HepG2 (cell line): ENCODE measurements around the gene ANG. TPM values are rescaled to one million over a fixed set of nuclear protein-coding genes. Genes with fewer than 3 reads are reported as not detected.
A peak's percentile ranks its signal among the peaks of the same experiment; 100 is the strongest.

ENCODE experiments used
- ATAC-seq: fragments of 200-7000 bp; cut with Tn5 transposase; 3 replicates; pipeline ENCODE4 v1.9.1; 2020; ENCODE audit warnings: mild to moderate bottlenecking, moderate library complexity
- BruUV-seq: library from RNA; stranded (reverse); fragments of 400-500 nt; replicated peaks from 2 replicates; lab custom pipeline; 2021; lab: Mats Ljungman, UMichigan
- CTCF ChIA-PET: fragments of 300-600 bp; formaldehyde crosslinking; extraction: SDS; loops from one replicate; lab custom pipeline; 2021; ENCODE audit warnings: low total read pairs, inconsistent platforms, low intra/inter-chr PET ratio; lab: Yijun Ruan, JAX
- POLR2A ChIA-PET: fragments of 350-600 bp; sonication (Branson Sonifier 250); formaldehyde crosslinking; loops from one replicate; lab custom pipeline; 2020; ENCODE audit warnings: antibody characterized with exemption, inconsistent platforms; lab: Yijun Ruan, JAX
- DNase-seq: peaks from one replicate; pipeline ENCODE4 v3.0.0-alpha.2; 2015; ENCODE audit warnings: low spot score
- FAIRE-seq: peaks from 3 replicates; lab custom pipeline; 2011; peaks lifted over from hg19 to GRCh38; lab: Jason Lieb, UNC
- H2AFZ ChIP-seq: one replicate; pipeline ENCODE4 v1.6.1; 2011; ENCODE audit warnings: low read length, inconsistent platforms
- H3K27ac ChIP-seq: fragments of 300-600 bp; 3 replicates; pipeline ENCODE4 v1.8.0; 2011; ENCODE audit warnings: mixed run types, mild to moderate bottlenecking, mixed read lengths, low read length, inconsistent platforms; ENCODE audit not compliant: insufficient read depth; ENCODE audit errors: extremely low read length
- H3K27me3 ChIP-seq, 2 experiments: fragments of 200-600 bp in 1 of 2; 2 replicates in 1 of 2; 3 replicates in 1 of 2; pipeline versions ENCODE4 v1.6.0 to v1.8.0; 2011; ENCODE audit warnings: low read length in 2 of 2, mild to moderate bottlenecking in 2 of 2, moderate library complexity in 2 of 2, inconsistent platforms in 1 of 2; ENCODE audit not compliant: insufficient read depth in 2 of 2, control insufficient read depth in 1 of 2
- H3K36me3 ChIP-seq, 2 experiments: fragments of 200-600 bp in 1 of 2; replicated peaks in 1 of 2; 2 replicates in 1 of 2; 3 replicates in 1 of 2; pipeline versions ENCODE4 v1.5.1 to v1.8.0; 2011; ENCODE audit warnings: low read length in 2 of 2, inconsistent platforms in 1 of 2; ENCODE audit not compliant: insufficient read depth in 2 of 2, control insufficient read depth in 1 of 2
- H3K4me1 ChIP-seq: 2 replicates; pipeline ENCODE4 v1.5.1; 2012; ENCODE audit warnings: low read length, inconsistent platforms; ENCODE audit not compliant: insufficient read depth
- H3K4me2 ChIP-seq: 2 replicates; pipeline ENCODE4 v1.6.0; 2011; ENCODE audit warnings: low read depth, low read length, inconsistent platforms
- H3K4me3 ChIP-seq, 3 experiments: fragments of 200-600 bp in 1 of 3; sonication (generic), shearing (Covaris generic) in 1 of 3; replicated peaks in 1 of 3; 2 replicates each; pipeline ENCODE4 v1.5.1; 2011 to 2016; ENCODE audit warnings: low read length in 3 of 3, inconsistent platforms in 2 of 3, low read depth in 2 of 3, mild to moderate bottlenecking in 2 of 3, control low read depth in 1 of 3, mixed read lengths in 1 of 3; ENCODE audit not compliant: insufficient read depth in 1 of 3
- H3K79me2 ChIP-seq: one replicate; pipeline ENCODE4 v1.6.1; 2011; ENCODE audit warnings: low read length, inconsistent platforms; ENCODE audit not compliant: insufficient read depth
- H3K9ac ChIP-seq: 2 replicates; pipeline ENCODE4 v1.6.0; 2011; ENCODE audit warnings: mild to moderate bottlenecking, low read depth, low read length, inconsistent platforms; ENCODE audit not compliant: insufficient read depth
- H3K9me3 ChIP-seq: 2 replicates; pipeline ENCODE4 v1.5.1; 2012; ENCODE audit warnings: mild to moderate bottlenecking, low read length
- H4K20me1 ChIP-seq: 2 replicates; pipeline ENCODE4 v1.6.0; 2011; ENCODE audit warnings: inconsistent platforms, mild to moderate bottlenecking, low read length, moderate library complexity; ENCODE audit not compliant: insufficient read depth
- AGO1 ChIP-seq: fragments of 200-400 bp; formaldehyde crosslinking; IDR thresholded peaks from 2 replicates; pipeline ENCODE4 v1.6.1; 2017; ENCODE audit warnings: mild to moderate bottlenecking, low read depth, low read length, moderate library complexity; ENCODE audit not compliant: poor library complexity, severe bottlenecking
- BCLAF1 ChIP-seq: fragments of 450-650 bp; IDR thresholded peaks from 2 replicates; pipeline ENCODE4 v1.6.1; 2017; ENCODE audit warnings: mild to moderate bottlenecking
- DMAP1 ChIP-seq: IDR thresholded peaks from 2 replicates; pipeline ENCODE4 v1.6.1; 2016
- KDM5A ChIP-seq: fragments of 200-600 bp; sonication (generic); IDR thresholded peaks from 2 replicates; pipeline ENCODE4 v1.7.0; 2018; ENCODE audit warnings: antibody characterized with exemption, mild to moderate bottlenecking, low read length, borderline replicate concordance
- MATR3 ChIP-seq: sonication (generic); formaldehyde crosslinking; IDR thresholded peaks from 2 replicates; pipeline ENCODE4 v1.4.0; 2020; ENCODE audit warnings: missing genetic modification reagents
- MIER3 ChIP-seq: IDR thresholded peaks from 2 replicates; pipeline ENCODE4 v1.6.1; 2016; ENCODE audit warnings: missing compliant biosample characterization, borderline replicate concordance
- MIXL1 ChIP-seq: IDR thresholded peaks from 2 replicates; pipeline ENCODE4 v1.6.1; 2016
- MTF2 ChIP-seq: sonication (generic); formaldehyde crosslinking; IDR thresholded peaks from 2 replicates; pipeline ENCODE4 v1.5.0; 2020; ENCODE audit warnings: missing genetic modification reagents, borderline replicate concordance
- MZF1 ChIP-seq: sonication (generic); formaldehyde crosslinking; IDR thresholded peaks from 2 replicates; pipeline ENCODE4 v1.8.1; 2023; ENCODE audit warnings: mild to moderate bottlenecking, missing genetic modification reagents, borderline replicate concordance
- NAIF1 ChIP-seq: sonication (generic); formaldehyde crosslinking; IDR thresholded peaks from 2 replicates; pipeline ENCODE4 v1.5.0; 2020; ENCODE audit warnings: mild to moderate bottlenecking, missing genetic modification reagents, borderline replicate concordance
- POLR2AphosphoS5 ChIP-seq: IDR thresholded peaks from 2 replicates; pipeline ENCODE4 v1.6.1; 2012; ENCODE audit warnings: low read depth, low read length
- RBM39 ChIP-seq: fragments of 200-400 bp; formaldehyde crosslinking; IDR thresholded peaks from one replicate; pipeline ENCODE4 v1.6.1; 2018; ENCODE audit warnings: antibody characterized with exemption, mild to moderate bottlenecking, low read depth, low read length; ENCODE audit not compliant: poor library complexity, severe bottlenecking
- RNF2 ChIP-seq: fragments of 450-650 bp; conservative IDR thresholded peaks from 2 replicates; pipeline ENCODE4 v1.6.1; 2016; ENCODE audit warnings: low read depth
- TCF7L2 ChIP-seq: IDR thresholded peaks from 2 replicates; pipeline ENCODE4 v1.6.1; 2011; ENCODE audit warnings: mild to moderate bottlenecking, low read depth, low read length, moderate library complexity
- THAP8 ChIP-seq: sonication (generic); formaldehyde crosslinking; IDR thresholded peaks from 2 replicates; pipeline ENCODE4 v1.5.1; 2020; ENCODE audit warnings: missing genetic modification reagents, mild to moderate bottlenecking, borderline replicate concordance
- TSC22D2 ChIP-seq: sonication (generic); formaldehyde crosslinking; IDR thresholded peaks from 2 replicates; pipeline ENCODE4 v1.5.1; 2020; ENCODE audit warnings: missing genetic modification reagents, mild to moderate bottlenecking, borderline replicate concordance
- ZBTB26 ChIP-seq: IDR thresholded peaks from 2 replicates; pipeline ENCODE4 v1.6.1; 2016; ENCODE audit warnings: missing compliant biosample characterization, missing genetic modification reagents, borderline replicate concordance
- ZFY ChIP-seq: sonication (generic); formaldehyde crosslinking; IDR thresholded peaks from 2 replicates; pipeline ENCODE4 v1.4.0; 2020; ENCODE audit warnings: missing genetic modification reagents
- ZNF792 ChIP-seq: IDR thresholded peaks from 2 replicates; pipeline ENCODE4 v1.6.1; 2016
- ZSCAN30 ChIP-seq: sonication (generic); formaldehyde crosslinking; IDR thresholded peaks from 2 replicates; pipeline ENCODE4 v1.5.0; 2020; ENCODE audit warnings: mild to moderate bottlenecking, missing genetic modification reagents
- WGBS: methylation state at CpG from one replicate; pipeline ENCODE4 v1.1.6; 2017; ENCODE audit warnings: low lambda C conversion rate; 5-methylcytosine and 5-hydroxymethylcytosine counted together
- in situ Hi-C: cut with HindIII; loops from 2 replicates; pipeline ENCODE4 v1.10.0; 2017; ENCODE audit warnings: low pct_unique_long_range_greater_than_20kb; ENCODE audit not compliant: extremely low pct_ligation_motif_present
- intact Hi-C: fragments of 100-400 bp; cut with micrococcal nuclease; formaldehyde crosslinking; loops from one replicate; pipeline ENCODE4 v1.10.0; 2022; ENCODE audit not compliant: unreplicated experiment
- polyA plus RNA-seq, 8 experiments: library from polyadenylated mRNA; depleted of rRNA in 3 of 8; stranded (reverse) in 7 of 8; unstranded in 1 of 8; fragments of >200 nt; fragmentation: Illumina TruSeq in 4 of 8; extraction: Trizol in 4 of 8; gene quantifications; 2 replicates each; pipeline versions ENCODE4 v1.2.1 to v1.2.3, GENCODE V29; 2011 to 2016; ENCODE audit warnings: low read depth in 4 of 8, missing spikeins in 1 of 8, mixed read lengths in 1 of 8; ENCODE audit not compliant: insufficient read depth in 1 of 8
- total RNA-seq, 5 experiments: library from RNA; depleted of rRNA; stranded (reverse); fragments of >200 nt; fragmentation: Illumina TruSeq; extraction: Trizol; gene quantifications; 2 replicates each; pipeline ENCODE4 v1.2.3, GENCODE V29; 2016; ENCODE audit warnings: low read depth in 1 of 5

Gene ANG
- total and polyA plus RNA-seq, 2 of the 13 experiments (the other 11 are each of a cell fraction or from before 2014, with no cell fraction given) = 83.6 to 401 TPM

- CTCF ChIA-PET = interaction anchor here (1.3 to 1.4 kb wide), 2 partner anchors 18 to 73 kb away, joined by 3 read pairs; no protein-coding TSS in a partner anchor
- H4K20me1 ChIP-seq = no peaks in the 10 kb centered on the region
- FAIRE-seq = peak; percentile 75
- TF ChIP-seq MIER3 (CRISPR knock-in tag) = no peak
- no peak; the same call in 1 of the 2 replicates for TF ChIP-seq TSC22D2 (CRISPR knock-in tag)
- TF ChIP-seq RNF2 = 0 out of 2 replicates have a peak, but pooled peaks have one; percentile 47
- peak; percentile 27 for TF ChIP-seq RBM39
- TF ChIP-seq MTF2 = no peak
- no peak; the same call in 1 of the 2 replicates for TF ChIP-seq DMAP1
- no peak; the same call in 1 of the 2 replicates for TF ChIP-seq ZBTB26 (CRISPR knock-in tag)
- TF ChIP-seq BCLAF1 = no peak
- no peak for TF ChIP-seq POLR2AphosphoS5
- TF ChIP-seq MATR3 (CRISPR knock-in tag) = no peak
- TF ChIP-seq ZFY (CRISPR knock-in tag) = peak; percentile 3; the same call in 1 of the 2 replicates
- TF ChIP-seq NAIF1 (CRISPR knock-in tag) = no peak
- TF ChIP-seq TCF7L2 = no peak
- no peak for TF ChIP-seq ZNF792
- TF ChIP-seq MIXL1 (CRISPR knock-in tag) = no peak
- TF ChIP-seq MZF1 (CRISPR knock-in tag) = peak; percentile 69; the same call in 1 of the 2 replicates
- TF ChIP-seq KDM5A = no peak
- peak; percentile 33; the same call in 1 of the 2 replicates for TF ChIP-seq ZSCAN30 (CRISPR knock-in tag)
- TF ChIP-seq THAP8 (CRISPR knock-in tag) = 0 out of 2 replicates have a peak, but pooled peaks have one; percentile 32
- TF ChIP-seq AGO1 = peak; percentile 18
These were observed 7.0 kb upstream of the ANG start for GRCh38 chr14:20681348-20682126.

More at GRCh38 chr14:20681348-20682126, 7.0 kb upstream of the ANG start:
- no TSS peak for BruUV-seq
- peak overlapping the region; percentile 91 for H2AFZ ChIP-seq
- no peaks in the 10 kb centered on the region for H3K9me3 ChIP-seq
- peaks cover 22% of the 10 kb centered on the region for H3K4me1 ChIP-seq
- DNase-seq (peak; percentile 94), ATAC-seq (peak; percentile 22)
- peak overlapping the region; percentile 95 for H3K9ac ChIP-seq
- 0% methylated on average over 23 of the region's 25 CpGs for WGBS
- intact Hi-C loops (loop anchor here (1.0 to 5.0 kb wide), 4 partner anchors 9 to 376 kb away; partner anchors contain the start of genes PNP and RNASE8), in situ Hi-C loops (loop anchor here (5.0 to 10.0 kb wide), 3 partner anchors 49 to 357 kb away; partner anchors contain the start of gene PIP4P1)
- H3K27me3 ChIP-seq = peaks cover 0 to 5% of the 10 kb centered on the region in 2 experiments; a peak in 1 of 5 replicates
- H3K4me3 ChIP-seq = peak overlapping the region; percentile 83 to 89 (median 89)
- peak overlapping the region; percentile 97 for H3K27ac ChIP-seq
- peak overlapping the region; percentile 96 for H3K4me2 ChIP-seq
- H3K79me2 ChIP-seq = peaks cover 13% of the 10 kb centered on the region
- POLR2A ChIA-PET = interaction anchor here (0.7 to 8.9 kb wide), 20 partner anchors 8 to 796 kb away, joined by 3 to 141 read pairs (median 5); partner anchors contain the start of genes ANG, APEX1, OSGEP and PARP2
- H3K36me3 ChIP-seq = no peaks in the 10 kb centered on the region
